Smooth muscle cell (in vitro differentiated cells): ENCODE data around the gene PHRF1. TPM values are rescaled to one million over a fixed set of nuclear protein-coding genes. Genes with fewer than 3 reads are reported as not detected.

Source experiments
- DNase-seq: peaks from one replicate; lab custom pipeline; 2025; ENCODE audit not compliant: unreplicated experiment; lab: John Stamatoyannopoulos, UW
- H2AFZ ChIP-seq: fragments of 200-600 bp; sonication (generic); 2 replicates; pipeline ENCODE4 v1.6.0; 2016; ENCODE audit warnings: antibody characterized with exemption, low read depth, mild to moderate bottlenecking
- H3F3A ChIP-seq: fragments of 200-600 bp; sonication (generic); 2 replicates; pipeline ENCODE4 v1.6.0; 2017; ENCODE audit warnings: antibody characterized with exemption, low read depth
- H3K27ac ChIP-seq: fragments of 200-600 bp; sonication (generic); 2 replicates; pipeline ENCODE4 v1.5.1; 2016; ENCODE audit warnings: low read depth, mild to moderate bottlenecking
- H3K27me3 ChIP-seq: fragments of 200-600 bp; sonication (generic); 2 replicates; pipeline ENCODE4 v1.6.1; 2016; ENCODE audit warnings: low read depth, mild to moderate bottlenecking
- H3K36me3 ChIP-seq: fragments of 200-600 bp; sonication (generic); 2 replicates; pipeline ENCODE4 v1.5.1; 2016; ENCODE audit warnings: low read depth
- H3K4me1 ChIP-seq: fragments of 200-600 bp; sonication (generic); 2 replicates; pipeline ENCODE4 v1.5.1; 2016; ENCODE audit warnings: low read depth
- H3K4me2 ChIP-seq: fragments of 200-600 bp; sonication (generic); 2 replicates; pipeline ENCODE4 v1.6.0; 2016; ENCODE audit warnings: mild to moderate bottlenecking
- H3K4me3 ChIP-seq: fragments of 200-600 bp; sonication (generic); 2 replicates; pipeline ENCODE4 v1.5.1; 2016; ENCODE audit warnings: mild to moderate bottlenecking
- H3K79me2 ChIP-seq: fragments of 200-600 bp; sonication (generic); 2 replicates; pipeline ENCODE4 v1.6.0; 2016; ENCODE audit warnings: low read depth, mild to moderate bottlenecking
- H3K9ac ChIP-seq: fragments of 200-600 bp; sonication (generic); 2 replicates; pipeline ENCODE4 v1.6.0; 2016; ENCODE audit warnings: low read depth
- H3K9me3 ChIP-seq: fragments of 200-600 bp; sonication (generic); replicated peaks from 2 replicates; pipeline ENCODE4 v1.5.1; 2016; ENCODE audit warnings: low read depth
- H4K20me1 ChIP-seq: fragments of 200-600 bp; sonication (generic); 2 replicates; pipeline ENCODE4 v1.6.0; 2016; ENCODE audit warnings: low read depth
- WGBS: methylation state at CpG from one replicate; pipeline ENCODE4 v1.1.7; 2016; ENCODE audit warnings: low lambda C conversion rate; 5-methylcytosine and 5-hydroxymethylcytosine counted together
- polyA plus RNA-seq: library from polyadenylated mRNA; unstranded; fragments of >200 nt; fragmentation: Nextera tagmentation; extraction: Ambion mirVana; gene quantifications from 2 replicates; pipeline ENCODE4 v1.2.1, GENCODE V29; 2016
- total RNA-seq: library from RNA; depleted of rRNA; stranded (reverse); fragments of >200 nt; gene quantifications from 2 replicates; pipeline ENCODE4 v1.2.3, GENCODE V29; 2014
- TF ChIP-seq, protein P1 (sequence below): fragments of 200-600 bp; sonication (generic); IDR thresholded peaks from 2 replicates; pipeline ENCODE4 v1.5.1; 2017; ENCODE audit warnings: borderline replicate concordance, mild to moderate bottlenecking, antibody characterized with exemption; ENCODE audit not compliant: insufficient read depth, poor library complexity, severe bottlenecking

The PHRF1 gene
- total and polyA plus RNA-seq, 2 experiments from 2014 or later: 11.6 to 20.2 TPM

- DNase-seq: no peak
- TF ChIP-seq, protein P1, sequence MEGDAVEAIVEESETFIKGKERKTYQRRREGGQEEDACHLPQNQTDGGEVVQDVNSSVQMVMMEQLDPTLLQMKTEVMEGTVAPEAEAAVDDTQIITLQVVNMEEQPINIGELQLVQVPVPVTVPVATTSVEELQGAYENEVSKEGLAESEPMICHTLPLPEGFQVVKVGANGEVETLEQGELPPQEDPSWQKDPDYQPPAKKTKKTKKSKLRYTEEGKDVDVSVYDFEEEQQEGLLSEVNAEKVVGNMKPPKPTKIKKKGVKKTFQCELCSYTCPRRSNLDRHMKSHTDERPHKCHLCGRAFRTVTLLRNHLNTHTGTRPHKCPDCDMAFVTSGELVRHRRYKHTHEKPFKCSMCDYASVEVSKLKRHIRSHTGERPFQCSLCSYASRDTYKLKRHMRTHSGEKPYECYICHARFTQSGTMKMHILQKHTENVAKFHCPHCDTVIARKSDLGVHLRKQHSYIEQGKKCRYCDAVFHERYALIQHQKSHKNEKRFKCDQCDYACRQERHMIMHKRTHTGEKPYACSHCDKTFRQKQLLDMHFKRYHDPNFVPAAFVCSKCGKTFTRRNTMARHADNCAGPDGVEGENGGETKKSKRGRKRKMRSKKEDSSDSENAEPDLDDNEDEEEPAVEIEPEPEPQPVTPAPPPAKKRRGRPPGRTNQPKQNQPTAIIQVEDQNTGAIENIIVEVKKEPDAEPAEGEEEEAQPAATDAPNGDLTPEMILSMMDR: no peak
- no peak overlapping the region for H3K4me3 ChIP-seq
- peaks cover 35% of the 10 kb centered on the region for H4K20me1 ChIP-seq
- H3K27ac ChIP-seq: no peak overlapping the region
- H3K79me2 ChIP-seq: peaks cover 16% of the 10 kb centered on the region
- no peaks in the 10 kb centered on the region for H3K27me3 ChIP-seq
- no peaks in the 10 kb centered on the region for H3K36me3 ChIP-seq
- no peak overlapping the region for H3K4me2 ChIP-seq
- no peaks in the 10 kb centered on the region for H3K9me3 ChIP-seq
- H3F3A ChIP-seq: no peaks in the 10 kb centered on the region
- H3K9ac ChIP-seq: no peak overlapping the region
- 99% methylated on average over 18 of the region's 18 CpGs for WGBS
- H2AFZ ChIP-seq: no peak overlapping the region
- no peaks in the 10 kb centered on the region for H3K4me1 ChIP-seq
Observed at GRCh38 chr11:531919-532526, 44.2 kb upstream of the PHRF1 start.

GRCh38 chr11:532527-532985, 43.7 kb upstream of the PHRF1 start:
- no peaks in the 10 kb centered on the region for H3K9me3 ChIP-seq
- H3K4me2 ChIP-seq: no peak overlapping the region
- no peaks in the 10 kb centered on the region for H3K27me3 ChIP-seq
- H3K27ac ChIP-seq: no peak overlapping the region
- H3K4me3 ChIP-seq: no peak overlapping the region
- no peak overlapping the region for H3K9ac ChIP-seq
- peaks cover 16% of the 10 kb centered on the region for H3K79me2 ChIP-seq
- H3K4me1 ChIP-seq: peaks cover 2% of the 10 kb centered on the region
- H4K20me1 ChIP-seq: peaks cover 35% of the 10 kb centered on the region
- H3K36me3 ChIP-seq: no peaks in the 10 kb centered on the region
- 94% methylated on average over 21 of the region's 23 CpGs for WGBS
- no peak overlapping the region for H2AFZ ChIP-seq
- no peak for DNase-seq
- TF ChIP-seq, protein P1: no peak
- H3F3A ChIP-seq: no peaks in the 10 kb centered on the region

DNA sequence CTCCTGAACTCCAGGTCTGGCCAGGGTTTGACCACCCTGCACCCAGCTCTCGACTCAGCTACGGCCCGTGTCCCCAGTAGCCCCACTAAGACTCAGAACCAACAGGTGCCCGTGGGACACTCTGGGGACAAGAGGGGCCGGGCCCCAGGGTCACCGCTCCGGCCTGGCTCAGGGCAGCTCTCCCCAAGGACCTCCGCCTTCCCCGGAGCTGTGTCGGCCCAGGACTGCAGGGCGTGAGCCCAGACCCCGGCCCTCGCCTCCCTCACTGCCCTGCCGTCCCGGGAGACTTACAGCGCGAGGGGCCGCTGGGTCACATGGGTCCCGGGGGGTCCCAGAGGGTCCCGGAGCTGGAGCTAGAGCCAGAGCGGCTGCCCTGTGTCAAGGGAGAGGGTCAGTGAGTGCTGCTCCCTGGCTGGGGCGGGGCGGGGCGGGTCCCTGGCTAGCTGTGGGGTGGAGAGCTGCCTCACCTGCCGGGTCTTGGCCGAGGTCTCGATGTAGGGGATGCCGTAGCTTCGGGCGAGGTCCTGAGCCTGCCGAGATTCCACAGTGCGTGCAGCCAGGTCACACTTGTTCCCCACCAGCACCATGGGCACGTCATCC, 43.2 kb upstream of the PHRF1 start:
- H3K79me2 ChIP-seq: peaks cover 16% of the 10 kb centered on the region
- no peaks in the 10 kb centered on the region for H3K27me3 ChIP-seq
- no peak overlapping the region for H3K9ac ChIP-seq
- no peak overlapping the region for H3K4me3 ChIP-seq
- no peaks in the 10 kb centered on the region for H3K9me3 ChIP-seq
- H3K36me3 ChIP-seq: no peaks in the 10 kb centered on the region
- H3K4me2 ChIP-seq: no peak overlapping the region
- H3K4me1 ChIP-seq: peaks cover 5% of the 10 kb centered on the region
- H2AFZ ChIP-seq: no peak overlapping the region
- peaks cover 35% of the 10 kb centered on the region for H4K20me1 ChIP-seq
- H3F3A ChIP-seq: no peaks in the 10 kb centered on the region
- TF ChIP-seq, protein P1: no peak
- no peak overlapping the region for H3K27ac ChIP-seq
- WGBS: 97% methylated on average over 23 of the region's 33 CpGs
- no peak for DNase-seq
